ENCODE data around the gene TAF15. TPM values are rescaled to one million over a fixed set of nuclear protein-coding genes. Genes with fewer than 3 reads are reported as not detected.

Gene TAF15
- total RNA-seq, 4 donors from 2014 or later = 55.9 to 79.8 (median 65.4) TPM

DNA sequence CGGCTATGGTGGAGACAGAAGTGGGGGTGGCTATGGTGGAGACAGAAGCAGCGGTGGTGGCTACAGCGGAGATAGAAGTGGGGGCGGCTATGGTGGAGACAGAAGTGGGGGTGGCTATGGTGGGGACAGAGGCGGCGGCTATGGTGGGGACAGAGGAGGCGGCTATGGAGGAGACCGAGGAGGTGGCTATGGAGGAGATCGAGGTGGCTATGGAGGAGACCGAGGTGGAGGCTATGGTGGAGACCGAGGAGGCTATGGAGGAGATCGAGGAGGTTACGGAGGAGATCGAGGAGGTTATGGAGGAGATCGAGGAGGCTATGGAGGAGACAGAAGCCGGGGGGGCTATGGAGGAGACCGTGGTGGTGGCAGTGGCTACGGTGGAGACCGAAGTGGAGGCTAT, 35.3 kb downstream of the TAF15 start:
- Histone ChIP-seq H3K27me3 (no peaks in the 10 kb centered on the region), H3K36me3 (peaks cover 54 to 81% of the 10 kb centered on the region in 2 donors), H3K9me3 (no peaks in the 10 kb centered on the region), H3K27ac (no peak overlapping the region), H3K4me1 (no peaks in the 10 kb centered on the region), H3K4me3 (replicated peaks in 1 of 3) (no peak overlapping the region)
- DNase-seq = no peak
- WGBS, 2 donors = 93 to 96% methylated on average over 19 of the region's 19 CpGs
- intact Hi-C loops (cut with DNase I) = no loop called here
- no peak for TF ChIP-seq POLR2A (IDR thresholded peaks at IDR 0.05)
- TF ChIP-seq, protein P1, sequence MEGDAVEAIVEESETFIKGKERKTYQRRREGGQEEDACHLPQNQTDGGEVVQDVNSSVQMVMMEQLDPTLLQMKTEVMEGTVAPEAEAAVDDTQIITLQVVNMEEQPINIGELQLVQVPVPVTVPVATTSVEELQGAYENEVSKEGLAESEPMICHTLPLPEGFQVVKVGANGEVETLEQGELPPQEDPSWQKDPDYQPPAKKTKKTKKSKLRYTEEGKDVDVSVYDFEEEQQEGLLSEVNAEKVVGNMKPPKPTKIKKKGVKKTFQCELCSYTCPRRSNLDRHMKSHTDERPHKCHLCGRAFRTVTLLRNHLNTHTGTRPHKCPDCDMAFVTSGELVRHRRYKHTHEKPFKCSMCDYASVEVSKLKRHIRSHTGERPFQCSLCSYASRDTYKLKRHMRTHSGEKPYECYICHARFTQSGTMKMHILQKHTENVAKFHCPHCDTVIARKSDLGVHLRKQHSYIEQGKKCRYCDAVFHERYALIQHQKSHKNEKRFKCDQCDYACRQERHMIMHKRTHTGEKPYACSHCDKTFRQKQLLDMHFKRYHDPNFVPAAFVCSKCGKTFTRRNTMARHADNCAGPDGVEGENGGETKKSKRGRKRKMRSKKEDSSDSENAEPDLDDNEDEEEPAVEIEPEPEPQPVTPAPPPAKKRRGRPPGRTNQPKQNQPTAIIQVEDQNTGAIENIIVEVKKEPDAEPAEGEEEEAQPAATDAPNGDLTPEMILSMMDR (IDR thresholded peaks at IDR 0.05) = no peak

DNA sequence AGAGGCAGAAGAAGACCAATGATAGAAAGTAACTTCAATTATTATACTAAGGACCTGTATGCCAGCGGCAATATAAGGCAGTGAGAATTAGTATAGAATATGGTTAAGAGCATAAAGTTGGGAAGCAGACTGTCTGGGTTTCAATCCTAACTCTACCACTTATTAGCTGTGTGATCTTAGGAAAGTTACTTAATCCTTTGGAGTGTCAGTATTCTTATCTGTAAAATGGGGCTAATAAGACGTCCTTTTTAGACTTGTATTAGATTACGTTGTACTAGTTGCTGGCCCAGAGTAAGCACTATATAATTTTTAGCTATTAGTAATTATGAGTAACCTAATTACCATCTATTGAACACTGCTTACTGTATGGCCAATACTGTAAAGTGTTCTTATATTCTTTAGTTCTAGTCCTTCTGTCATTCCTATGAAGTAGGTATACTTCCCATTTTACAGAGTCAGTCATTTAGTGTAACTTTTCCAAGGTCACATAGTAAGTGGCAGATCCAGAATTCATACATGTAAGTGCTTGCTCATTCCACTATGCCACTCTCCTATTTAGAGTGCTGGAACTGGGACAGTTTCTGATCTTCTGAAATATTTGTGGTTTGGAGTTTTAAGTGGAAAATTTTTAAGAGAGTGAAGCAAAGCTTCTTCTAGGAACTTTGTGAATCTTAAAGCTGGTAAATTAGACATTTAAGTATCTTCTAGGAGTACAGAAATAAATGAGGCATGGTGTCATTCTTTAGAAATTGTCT, 36.9 kb downstream of the TAF15 start:
- Histone ChIP-seq H3K4me1 (no peaks in the 10 kb centered on the region), H3K36me3 (peaks cover 52 to 65% of the 10 kb centered on the region in 2 donors), H3K4me3 (replicated peaks in 1 of 3) (no peak overlapping the region), H3K27me3 (no peaks in the 10 kb centered on the region), H3K27ac (no peak overlapping the region), H3K9me3 (no peaks in the 10 kb centered on the region)
- TF ChIP-seq POLR2A (IDR thresholded peaks at IDR 0.05) = no peak
- TF ChIP-seq, protein P1 (IDR thresholded peaks at IDR 0.05) = no peak
- intact Hi-C loops (cut with DNase I) = no loop called here
- WGBS, 2 donors = 93 to 95% methylated on average over 3 of the region's 3 CpGs
- no peak for DNase-seq

DNA sequence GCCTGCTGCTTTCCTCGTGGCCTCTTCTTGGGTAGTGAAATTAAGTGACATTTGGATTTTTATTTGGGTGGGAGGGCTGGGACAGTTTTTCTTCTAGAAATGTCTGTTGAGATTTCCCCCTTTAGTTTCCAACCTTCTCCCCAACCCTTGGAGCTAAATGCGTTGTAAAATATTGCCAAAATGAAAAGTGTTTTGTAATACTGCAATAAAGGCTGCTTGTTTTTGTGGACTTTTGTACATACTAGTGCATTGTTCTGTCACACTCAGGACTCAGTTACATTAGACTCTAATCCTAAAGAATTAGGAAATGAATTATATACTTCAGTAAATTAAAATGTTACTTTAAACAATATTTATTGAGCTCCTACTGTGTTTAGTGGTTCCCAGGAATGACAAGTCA, 37.7 kb downstream of the TAF15 start:
- no peaks in the 10 kb centered on the region for H3K27me3 ChIP-seq
- WGBS, 2 donors = 81 to 84% methylated on average over 2 of the region's 2 CpGs
- H3K4me1 ChIP-seq = no peaks in the 10 kb centered on the region
- H3K36me3 ChIP-seq = peaks cover 44 to 57% of the 10 kb centered on the region in 2 donors
- DNase-seq = no peak
- H3K9me3 ChIP-seq = no peaks in the 10 kb centered on the region
- intact Hi-C loops (cut with DNase I) = no loop called here
- TF ChIP-seq, protein P1 (IDR thresholded peaks at IDR 0.05) = no peak
- TF ChIP-seq POLR2A (IDR thresholded peaks at IDR 0.05) = no peak
- H3K4me3 ChIP-seq (replicated peaks in 1 of 3) = no peak overlapping the region
- no peak overlapping the region for H3K27ac ChIP-seq

DNA sequence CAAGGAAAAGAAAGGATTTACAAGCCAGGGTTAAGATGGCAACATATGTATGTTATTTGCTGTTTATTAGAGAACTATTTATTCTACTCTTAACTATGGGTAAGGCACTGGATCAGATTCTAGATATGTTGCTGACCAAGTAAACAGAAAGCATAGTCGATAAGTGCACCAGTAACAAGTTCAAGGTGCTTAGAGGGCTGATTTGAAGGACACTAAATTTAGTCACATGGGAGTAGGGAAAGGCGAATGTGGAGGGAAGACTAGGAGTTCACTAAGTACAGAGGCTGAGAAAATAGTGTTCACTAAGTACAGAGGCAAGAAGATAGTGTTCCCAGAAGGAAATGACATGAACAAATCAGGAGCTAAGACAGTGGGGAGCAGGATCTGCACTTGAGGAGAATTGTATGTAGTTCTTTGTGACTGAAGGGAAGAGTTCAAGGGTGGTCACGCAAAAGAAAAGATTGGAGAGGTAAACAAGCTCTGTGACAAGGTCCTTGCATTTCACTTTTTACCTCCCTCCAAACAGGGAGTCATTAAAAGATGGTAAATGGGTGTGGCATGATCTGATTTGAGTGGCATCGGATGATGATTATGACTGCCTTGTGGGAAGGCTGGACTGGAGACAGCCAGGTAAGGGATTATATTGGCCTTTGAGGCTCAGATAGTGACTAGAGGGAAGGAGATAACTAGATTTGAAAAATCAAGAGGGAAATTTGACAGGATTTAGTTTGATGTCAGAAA, 38.5 kb downstream of the TAF15 start:
- TF ChIP-seq POLR2A (IDR thresholded peaks at IDR 0.05) = no peak
- TF ChIP-seq, protein P1 (IDR thresholded peaks at IDR 0.05) = no peak
- peaks cover 36 to 50% of the 10 kb centered on the region in 2 donors for H3K36me3 ChIP-seq
- H3K27ac ChIP-seq = no peak overlapping the region
- no peak overlapping the region for H3K4me3 ChIP-seq (replicated peaks in 1 of 3)
- WGBS, 2 donors = 84 to 89% methylated on average over 4 of the region's 4 CpGs
- H3K4me1 ChIP-seq = no peaks in the 10 kb centered on the region
- DNase-seq = no peak
- no peaks in the 10 kb centered on the region for H3K27me3 ChIP-seq
- no peaks in the 10 kb centered on the region for H3K9me3 ChIP-seq
- intact Hi-C loops (cut with DNase I) = no loop called here

Measured in thyroid gland (tissue), 4 donors.